Spleen (tissue), 7 donors: ENCODE measurements around the gene TRAPPC14.

Experiments used
- POLR2A ChIP-seq, 3 donors: fragments of 450-650 bp; IDR thresholded peaks; one replicate each; pipeline ENCODE4 v1.5.1; 2017; ENCODE audit warnings: antibody characterized with exemption in 3 of 3, mild to moderate bottlenecking in 1 of 3
- TF ChIP-seq, protein P1 (sequence below), 11 experiments: fragments of 200-600 bp in 7 of 11; fragments of 450-650 bp in 4 of 11; sonication (generic) in 4 of 11; IDR thresholded peaks in 8 of 11; conservative IDR thresholded peaks in 3 of 11; 1 replicate in 7 of 11; 2 replicates in 4 of 11; pipeline versions ENCODE4 v1.4.0 to v1.8.0; 2016 to 2021; ENCODE audit warnings: antibody characterized with exemption in 11 of 11, inconsistent platforms in 4 of 11, mild to moderate bottlenecking in 1 of 11
- donor health status: DM: no; HTN: no; CAD: no; lungs with moderate emphysema.
- donor health status: DM: no; HTN: no; CAD: no.
- donor health status: DM: no; HTN: no; CAD: no.

DNA sequence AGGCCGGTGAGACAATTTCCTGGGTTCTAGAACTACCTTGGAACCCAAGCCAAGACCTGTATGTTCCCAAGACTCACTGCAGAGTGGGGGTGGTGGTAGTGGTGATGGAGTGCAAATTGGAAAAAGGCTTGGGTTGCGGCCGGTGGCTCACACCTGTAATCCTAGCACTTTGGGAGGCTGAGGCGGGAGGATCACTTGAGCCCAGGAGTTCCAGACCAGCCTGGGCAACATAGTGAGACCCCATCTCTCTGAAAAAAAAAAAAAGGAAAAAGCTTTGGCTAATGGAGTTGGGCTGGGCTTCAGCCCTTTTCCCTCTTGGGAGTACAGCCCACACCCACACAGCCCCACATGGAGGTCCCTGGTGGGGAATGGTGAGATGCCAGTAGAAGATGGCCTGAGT lies 53.0 kb downstream of the TRAPPC14 start:
- no peak for TF ChIP-seq POLR2A (IDR thresholded peaks at IDR 0.05)
- TF ChIP-seq, protein P1, sequence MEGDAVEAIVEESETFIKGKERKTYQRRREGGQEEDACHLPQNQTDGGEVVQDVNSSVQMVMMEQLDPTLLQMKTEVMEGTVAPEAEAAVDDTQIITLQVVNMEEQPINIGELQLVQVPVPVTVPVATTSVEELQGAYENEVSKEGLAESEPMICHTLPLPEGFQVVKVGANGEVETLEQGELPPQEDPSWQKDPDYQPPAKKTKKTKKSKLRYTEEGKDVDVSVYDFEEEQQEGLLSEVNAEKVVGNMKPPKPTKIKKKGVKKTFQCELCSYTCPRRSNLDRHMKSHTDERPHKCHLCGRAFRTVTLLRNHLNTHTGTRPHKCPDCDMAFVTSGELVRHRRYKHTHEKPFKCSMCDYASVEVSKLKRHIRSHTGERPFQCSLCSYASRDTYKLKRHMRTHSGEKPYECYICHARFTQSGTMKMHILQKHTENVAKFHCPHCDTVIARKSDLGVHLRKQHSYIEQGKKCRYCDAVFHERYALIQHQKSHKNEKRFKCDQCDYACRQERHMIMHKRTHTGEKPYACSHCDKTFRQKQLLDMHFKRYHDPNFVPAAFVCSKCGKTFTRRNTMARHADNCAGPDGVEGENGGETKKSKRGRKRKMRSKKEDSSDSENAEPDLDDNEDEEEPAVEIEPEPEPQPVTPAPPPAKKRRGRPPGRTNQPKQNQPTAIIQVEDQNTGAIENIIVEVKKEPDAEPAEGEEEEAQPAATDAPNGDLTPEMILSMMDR (IDR thresholded peaks at IDR 0.05 in 8 of 11, conservative IDR thresholded peaks at IDR 0.05 in 3 of 11): no peak
